Fibroblast of the aortic adventitia (primary cell): ENCODE results near the gene BECN2. TPM values are rescaled to one million over a fixed set of nuclear protein-coding genes. Genes with fewer than 3 reads are reported as not detected.

ENCODE experiments used
- DNase-seq: peaks from one replicate; pipeline ENCODE4 v3.0.0-alpha.2; 2010; ENCODE audit warnings: low read depth
- H3K4me3 ChIP-seq: 2 replicates; pipeline ENCODE4 v1.5.1; 2011; ENCODE audit warnings: low read depth, mild to moderate bottlenecking, control low read depth, low read length, moderate library complexity
- CTCF ChIP-seq: IDR thresholded peaks from 2 replicates; pipeline ENCODE4 v1.5.1; 2011; ENCODE audit warnings: mild to moderate bottlenecking, low read length, control low read depth, inconsistent platforms; ENCODE audit not compliant: insufficient read depth
- total RNA-seq: library from RNA; depleted of rRNA; stranded (reverse); fragments of >200 nt; gene quantifications from 2 replicates; pipeline ENCODE4 v1.2.3, GENCODE V29; 2012; ENCODE audit warnings: low replicate concordance

BECN2 gene
- total RNA-seq, 1 donor = not detected

DNA sequence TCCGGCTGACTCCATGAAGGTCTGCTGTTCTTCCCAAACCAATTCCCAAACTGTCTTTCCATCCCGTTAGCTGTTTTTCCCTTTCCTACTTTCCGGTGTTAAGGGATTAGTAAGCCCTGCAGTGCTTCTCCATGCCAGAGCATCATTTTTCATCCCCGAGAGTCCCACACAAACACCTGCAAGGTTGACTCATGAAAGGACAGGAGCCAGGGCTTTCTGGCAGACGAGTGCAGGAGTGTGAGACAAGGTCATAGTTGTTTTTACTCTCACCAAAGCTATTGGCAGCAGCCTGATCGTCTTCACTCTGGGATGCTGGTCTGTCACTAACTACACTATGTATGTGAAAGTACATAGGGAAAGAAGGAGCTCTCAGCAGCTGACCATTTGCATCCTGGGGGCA, 10.2 kb upstream of the BECN2 start:
- no peak for TF ChIP-seq CTCF
- DNase-seq = peak; percentile 7
- no peak overlapping the region for H3K4me3 ChIP-seq

- peak; percentile 88 for DNase-seq
- no peak for TF ChIP-seq CTCF
Observed at GRCh38 chr1:241950390-241950789, 7.2 kb upstream of the BECN2 start.

DNA sequence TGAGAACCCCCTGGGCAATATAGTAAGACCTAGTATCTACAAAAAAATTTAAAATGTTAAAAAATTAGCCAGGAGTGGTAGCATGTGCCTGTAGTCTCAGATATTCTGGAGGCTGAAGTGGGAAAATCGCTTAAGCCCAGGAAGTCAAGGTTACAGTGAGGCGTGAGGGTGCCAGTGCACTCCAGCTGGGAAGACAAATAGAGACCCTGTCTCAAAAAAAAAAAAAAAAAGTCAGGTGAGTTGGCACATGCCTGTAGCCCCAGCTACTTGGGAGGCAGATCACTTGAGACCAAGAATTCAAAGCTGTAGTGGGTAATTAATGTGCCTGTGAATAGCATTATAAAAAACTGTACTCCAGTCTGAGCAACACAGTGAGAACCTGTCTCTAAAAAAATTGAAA, 4.6 kb downstream of the BECN2 start:
- H3K4me3 ChIP-seq = no peak overlapping the region
- TF ChIP-seq CTCF = no peak
- DNase-seq = no peak

More at GRCh38 chr1:241950390-241950789, 7.2 kb upstream of the BECN2 start:
- H3K4me3 ChIP-seq = no peak overlapping the region

- no peak for TF ChIP-seq CTCF
- DNase-seq = no peak
- no peak overlapping the region for H3K4me3 ChIP-seq
Observed at GRCh38 chr1:241963722-241964121, 6.2 kb downstream of the BECN2 start.

DNA sequence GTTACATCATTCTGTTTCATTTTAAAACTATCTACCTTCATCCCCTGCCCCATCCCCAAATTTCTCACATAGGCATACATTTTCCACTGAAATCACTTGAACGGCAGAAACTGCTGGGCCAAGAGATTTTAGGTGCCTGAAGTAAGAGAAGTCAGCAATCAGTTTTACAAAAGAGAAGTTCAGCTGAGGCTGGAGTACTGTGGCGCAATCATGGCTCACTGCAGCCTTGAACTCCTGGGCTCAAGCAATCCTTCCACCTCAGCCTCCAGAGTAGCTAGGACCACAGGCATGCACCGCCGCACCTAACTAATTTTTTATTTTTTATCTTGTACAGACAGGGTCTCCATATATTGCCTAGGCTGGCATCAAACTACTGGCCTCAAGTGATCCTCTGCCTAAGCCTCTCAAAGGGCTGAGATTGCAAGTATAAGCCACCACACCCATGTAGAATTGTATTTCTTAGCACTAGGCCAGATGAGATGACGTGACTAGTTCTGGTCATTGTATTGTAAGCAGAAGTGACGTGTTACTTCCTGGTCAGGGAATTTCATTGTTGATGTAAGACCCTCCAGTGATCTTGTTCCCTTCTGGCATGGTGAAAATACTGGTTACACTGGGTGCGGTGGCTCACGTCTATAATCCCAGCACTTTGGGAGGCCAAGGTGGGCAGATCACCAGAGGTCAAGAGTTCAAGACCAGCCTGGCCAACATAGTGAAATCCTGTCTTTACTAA, 7.1 kb downstream of the BECN2 start:
- peak; percentile 93 for DNase-seq
- H3K4me3 ChIP-seq = no peak overlapping the region
- no peak for TF ChIP-seq CTCF

- no peak overlapping the region for H3K4me3 ChIP-seq
- no peak for DNase-seq
- no peak for TF ChIP-seq CTCF
Observed at GRCh38 chr1:241968611-241969010, 11.0 kb downstream of the BECN2 start.

- peak; percentile 26 for DNase-seq
- H3K4me3 ChIP-seq = no peak overlapping the region
- no peak for TF ChIP-seq CTCF
Observed at GRCh38 chr1:241972703-241973369, 15.3 kb downstream of the BECN2 start.
